GM19372 (cell line): ENCODE measurements around the gene HNMT.
"Not testable (repeated sequence)": the region's sequence is repeated elsewhere in the genome, so short reads cannot be mapped to it uniquely, and the experiment has no call there.

Source experiments
- ATAC-seq: cut with Tn5 transposase; IDR thresholded peaks from one replicate; pipeline ENCODE4 v1.9.1; 2021; ENCODE audit warnings: mild to moderate bottlenecking, low read depth, moderate library complexity; ENCODE audit not compliant: unreplicated experiment

HNMT gene

DNA sequence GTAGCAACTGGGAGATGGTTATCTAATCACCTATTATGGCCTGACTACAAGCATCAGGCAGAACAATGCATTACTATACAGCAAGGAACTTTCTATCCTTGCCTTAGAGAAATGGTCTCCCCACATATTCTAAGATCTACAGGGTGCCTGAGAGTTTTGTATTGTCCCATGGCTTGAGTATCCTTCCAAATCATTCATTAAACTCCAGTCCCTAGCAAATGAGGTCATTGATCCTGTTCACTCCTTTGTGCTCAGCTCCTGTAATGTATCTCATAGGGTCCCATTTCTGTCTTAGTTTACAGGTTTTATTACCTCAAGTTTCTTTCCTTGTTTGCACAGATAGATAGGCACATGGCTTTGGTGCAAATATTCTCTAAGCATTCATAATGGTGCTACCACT lies 9.0 kb downstream of the HNMT start:
- ATAC-seq, result no peak

GRCh38 chr2:137975280-137976271 lies 11.3 kb downstream of the HNMT start:
- no peak for ATAC-seq

DNA sequence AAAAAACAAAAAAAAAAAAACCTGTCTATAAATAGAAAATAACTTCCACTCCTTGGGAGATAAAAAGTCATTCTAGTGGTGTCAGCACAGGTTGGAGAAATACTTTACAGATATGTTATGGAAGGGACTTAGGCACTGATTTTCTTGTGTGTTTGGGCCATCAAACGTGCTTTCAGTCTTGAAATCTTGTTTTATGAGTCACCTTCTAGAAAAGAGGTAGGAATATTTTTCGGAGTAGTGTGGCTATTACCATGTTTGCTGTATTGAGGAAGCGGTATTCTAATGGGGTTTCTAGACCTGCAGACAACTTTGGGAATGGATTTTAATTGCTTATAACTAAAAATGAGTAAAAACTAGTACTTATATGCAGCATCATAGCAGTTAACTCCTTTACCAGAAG lies 12.0 kb downstream of the HNMT start:
- no peak for ATAC-seq

DNA sequence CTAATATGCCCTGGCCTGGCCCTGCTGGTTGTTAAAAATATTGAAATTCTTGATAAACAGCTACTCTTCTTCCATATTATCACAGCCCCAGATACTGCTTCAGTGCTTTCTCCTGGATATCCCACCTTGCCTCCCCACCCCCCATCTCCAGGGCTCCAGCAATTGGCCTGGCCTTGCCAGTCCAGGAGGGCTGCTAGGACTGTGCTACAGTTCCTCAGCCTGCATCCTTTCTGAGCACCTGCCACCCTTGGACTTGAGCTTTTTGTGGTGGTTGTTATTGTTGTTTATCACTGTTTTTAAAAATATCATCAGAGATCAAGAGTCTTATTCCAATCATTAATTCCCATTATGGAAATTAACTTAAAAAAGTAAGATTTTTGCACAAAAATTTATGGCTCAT lies 13.5 kb downstream of the HNMT start:
- no peak for ATAC-seq

- no peak for ATAC-seq
Measured at GRCh38 chr2:137980459-137980858, 16.2 kb downstream of the HNMT start.

DNA sequence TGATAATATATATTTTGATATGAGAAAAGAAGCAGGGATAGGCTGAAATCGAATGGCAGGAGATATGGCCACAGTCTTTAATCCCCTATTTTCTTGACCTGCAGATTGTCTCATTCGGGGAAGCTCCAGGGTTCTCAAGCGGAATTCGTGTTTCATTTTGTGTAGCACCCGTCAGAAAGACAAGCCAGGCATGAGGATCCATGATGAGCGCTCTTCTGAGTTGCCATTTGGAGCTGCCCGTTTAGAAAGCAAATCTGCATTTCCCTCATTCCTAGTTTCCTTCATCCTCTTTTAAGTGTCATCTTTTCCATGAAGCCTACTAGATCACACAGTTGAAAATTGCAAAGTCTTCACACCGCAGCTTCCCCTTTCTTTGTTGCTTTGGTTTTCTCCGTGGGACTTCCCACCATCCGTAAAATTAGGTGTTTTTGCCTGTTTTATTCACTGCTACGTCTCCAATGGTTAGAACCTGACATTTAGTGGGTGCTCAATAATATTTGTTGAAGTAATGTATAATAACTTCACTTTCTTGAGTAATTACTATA lies 16.9 kb downstream of the HNMT start:
- ATAC-seq, result no peak

DNA sequence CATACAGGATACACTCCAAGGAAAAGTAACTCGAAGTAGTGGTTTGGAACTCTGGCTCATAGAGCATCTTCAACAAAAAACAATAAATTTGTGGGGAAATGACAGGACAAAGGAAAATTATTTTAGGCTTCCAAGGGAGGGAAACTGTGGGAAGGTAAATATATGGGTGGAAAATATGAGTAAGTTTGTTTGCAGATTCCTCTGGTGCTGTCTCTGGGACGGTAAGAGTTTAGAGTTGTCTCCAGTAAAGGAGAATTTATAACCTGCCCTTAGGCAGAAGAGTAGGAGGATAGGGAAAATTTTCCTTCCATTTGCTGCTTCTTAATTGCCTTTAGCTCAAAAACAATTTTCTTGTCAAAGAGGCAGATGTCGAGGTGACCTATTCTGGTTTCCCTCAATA lies 19.3 kb downstream of the HNMT start:
- ATAC-seq, result no peak

- ATAC-seq, result no peak
Measured at GRCh38 chr2:137986268-137986667, 22.0 kb downstream of the HNMT start.

GRCh38 chr2:137987011-137987410 lies 22.7 kb downstream of the HNMT start:
- no peak for ATAC-seq

GRCh38 chr2:137991078-137991477 lies 26.8 kb downstream of the HNMT start:
- ATAC-seq, result no peak

DNA sequence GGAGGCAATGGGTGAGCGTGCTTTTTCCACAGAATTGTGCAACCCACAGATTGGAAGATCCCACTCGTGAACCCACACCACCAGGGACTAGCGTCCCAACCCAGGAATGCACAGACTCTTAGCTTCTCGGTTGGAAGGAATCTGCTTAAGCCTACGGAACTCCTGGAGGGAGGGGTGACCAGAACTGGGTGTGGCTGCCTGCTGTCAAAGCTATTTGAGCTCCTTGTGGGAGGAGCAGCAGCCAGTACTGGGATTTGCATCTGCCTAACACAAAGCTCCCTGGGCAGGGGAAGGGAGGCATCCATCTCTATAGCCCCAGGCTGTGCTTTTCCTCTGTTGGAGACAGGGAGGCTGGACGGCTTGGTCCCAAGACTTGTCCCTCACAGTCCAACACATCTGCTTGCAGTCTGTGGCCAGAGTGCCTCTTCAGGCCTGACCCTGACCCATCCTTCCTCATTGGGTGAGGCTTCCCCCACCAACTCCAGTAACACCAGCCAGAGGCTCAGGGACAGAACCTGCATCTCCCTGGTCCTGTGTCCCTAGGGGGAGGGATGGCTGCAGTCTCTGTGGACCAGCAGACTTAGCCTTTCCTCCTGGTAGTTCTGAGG lies 27.9 kb downstream of the HNMT start:
- ATAC-seq, result no peak

DNA sequence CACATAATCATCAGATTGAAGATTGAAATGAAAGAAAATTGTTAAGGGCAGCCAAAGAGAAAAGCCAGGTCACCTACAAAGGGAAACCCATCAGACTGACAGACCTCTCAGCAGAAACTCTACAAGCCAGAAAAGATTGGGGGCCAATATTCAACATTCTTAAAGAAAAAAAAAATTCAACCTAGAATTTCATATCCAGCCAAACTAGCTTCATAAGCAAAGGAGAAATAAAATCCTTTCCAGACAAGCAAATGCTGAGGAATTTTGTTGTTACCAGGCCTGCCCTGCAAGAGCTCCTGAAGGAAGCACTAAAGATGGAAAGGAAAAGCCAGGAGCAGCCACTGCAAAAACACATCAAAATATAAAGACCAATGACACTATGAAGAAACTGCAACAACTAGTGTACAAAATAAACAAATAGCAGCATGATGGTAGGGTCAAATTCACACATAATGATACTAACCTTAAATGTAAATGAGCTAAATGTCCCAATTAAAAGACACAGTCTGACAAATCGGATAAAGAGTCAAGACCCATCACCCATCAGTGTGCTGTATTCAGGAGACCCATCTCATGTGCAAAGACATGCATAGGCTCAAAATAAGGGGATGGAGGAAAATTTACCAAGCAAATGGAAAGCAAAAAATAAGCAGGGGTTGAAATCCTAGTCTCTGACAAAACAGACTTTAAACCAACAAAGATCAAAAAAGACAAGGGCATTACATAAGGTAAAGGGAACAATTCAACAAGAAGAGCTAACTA lies 29.6 kb downstream of the HNMT start:
- ATAC-seq, result not testable (repeated sequence)

DNA sequence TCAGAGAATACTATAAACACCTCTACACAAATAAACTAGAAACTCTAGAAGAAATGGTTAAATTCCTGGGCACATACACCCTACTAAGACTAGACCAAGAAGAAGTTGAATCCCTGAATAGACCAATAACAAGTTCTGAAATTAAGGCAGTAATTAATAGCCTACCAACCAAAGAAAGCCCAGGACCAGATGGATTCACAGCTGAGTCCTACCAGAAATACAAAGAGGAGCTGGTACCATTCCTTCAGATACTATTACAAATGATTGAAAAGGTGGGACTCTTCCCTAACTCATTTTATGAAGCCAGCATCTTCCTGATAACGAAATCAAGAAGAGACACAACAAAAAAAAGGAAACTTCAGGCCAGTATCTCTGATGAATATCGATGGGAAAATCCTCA lies 31.1 kb downstream of the HNMT start:
- not testable (repeated sequence) for ATAC-seq

DNA sequence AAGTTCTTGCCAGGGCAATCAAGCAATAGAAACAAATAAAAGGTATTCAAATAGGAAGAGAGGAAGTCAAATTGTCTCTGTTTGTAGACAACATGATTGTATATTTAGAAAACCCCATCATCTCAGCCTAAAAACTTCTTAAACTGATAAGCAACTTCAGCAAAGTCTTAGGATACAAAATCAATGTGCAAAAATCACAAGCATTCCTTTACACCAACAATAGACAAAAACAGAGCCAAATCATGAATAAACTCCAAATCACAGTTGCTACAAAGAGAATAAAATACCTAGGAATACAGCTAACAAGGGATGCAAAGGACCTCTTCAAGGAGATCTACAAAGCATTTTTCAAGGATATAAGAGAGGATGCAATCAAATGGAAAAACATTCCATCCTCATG lies 31.9 kb downstream of the HNMT start:
- not testable (repeated sequence) for ATAC-seq

GRCh38 chr2:137997733-137998132 lies 33.5 kb downstream of the HNMT start:
- ATAC-seq, result no peak

GRCh38 chr2:137998503-137998902 lies 34.2 kb downstream of the HNMT start:
- ATAC-seq, result no peak

DNA sequence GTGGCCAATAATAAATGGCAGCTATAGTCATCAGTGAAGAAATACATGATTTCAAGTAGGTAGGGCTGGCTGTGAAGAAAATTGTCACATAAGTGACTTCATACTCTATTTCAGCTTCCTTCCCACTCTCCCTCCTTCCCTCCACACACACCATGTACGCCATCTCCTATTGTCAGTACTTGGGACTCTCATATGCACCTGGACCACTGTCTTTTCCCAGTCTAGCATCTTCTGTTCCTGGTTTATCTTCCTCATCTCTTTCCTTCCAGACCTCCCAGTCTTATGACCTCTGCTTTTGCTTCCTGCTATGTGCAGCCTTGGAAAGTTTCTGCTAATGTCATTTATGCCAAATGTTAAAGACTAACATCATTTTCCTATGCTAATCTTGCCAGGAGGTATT lies 35.0 kb downstream of the HNMT start:
- no peak for ATAC-seq

DNA sequence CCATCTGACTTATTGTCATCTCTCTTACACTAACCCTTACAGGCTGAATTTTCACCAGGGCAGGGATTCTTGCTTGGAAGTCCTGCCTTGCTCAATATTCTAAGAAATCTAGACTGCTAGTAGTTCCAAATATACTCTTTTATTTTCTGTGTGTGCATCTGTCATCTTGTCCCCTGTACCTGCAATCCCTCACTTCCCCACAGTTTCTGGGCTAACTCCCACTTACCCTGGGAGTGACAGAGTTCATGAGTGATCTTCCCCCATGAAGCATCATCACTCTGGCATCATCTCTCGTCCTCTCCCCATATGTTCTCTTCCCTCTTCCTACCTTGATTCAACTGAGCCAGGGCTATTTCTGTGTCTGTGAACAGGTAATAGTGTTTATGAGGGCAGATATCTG lies 35.7 kb downstream of the HNMT start:
- no peak for ATAC-seq

- ATAC-seq, result no peak
Measured at GRCh38 chr2:138000796-138001195, 36.5 kb downstream of the HNMT start.

- ATAC-seq, result no peak
Measured at GRCh38 chr2:138003411-138003810, 39.1 kb downstream of the HNMT start.

DNA sequence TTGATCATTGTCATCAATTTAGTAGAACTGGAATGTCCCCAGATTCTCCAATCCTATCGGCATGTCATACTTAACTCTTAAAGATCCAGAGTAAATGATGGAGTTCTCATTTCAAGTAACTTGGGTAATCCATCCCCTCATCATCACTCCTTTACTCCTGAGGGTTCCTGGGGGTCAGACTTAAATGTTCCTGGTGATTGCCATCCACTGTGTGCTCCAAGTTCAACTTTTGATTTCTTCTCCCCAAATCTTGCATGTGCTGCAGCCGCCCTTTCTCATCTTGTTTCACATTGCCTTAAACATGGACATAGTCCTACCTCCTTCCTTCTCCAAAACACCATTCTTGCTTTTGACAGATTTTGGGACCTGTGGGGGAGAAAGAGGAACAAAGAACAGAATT lies 43.2 kb downstream of the HNMT start:
- ATAC-seq, result no peak
